ENCODE data around the gene TUBGCP2. TPM values are rescaled to one million over a fixed set of nuclear protein-coding genes. Genes with fewer than 3 reads are reported as not detected.

TUBGCP2 gene
- polyA plus RNA-seq, 1 donor (not counting 4 experiments of a cell fraction or from before 2014, with no cell fraction given): 55.8 TPM

DNA sequence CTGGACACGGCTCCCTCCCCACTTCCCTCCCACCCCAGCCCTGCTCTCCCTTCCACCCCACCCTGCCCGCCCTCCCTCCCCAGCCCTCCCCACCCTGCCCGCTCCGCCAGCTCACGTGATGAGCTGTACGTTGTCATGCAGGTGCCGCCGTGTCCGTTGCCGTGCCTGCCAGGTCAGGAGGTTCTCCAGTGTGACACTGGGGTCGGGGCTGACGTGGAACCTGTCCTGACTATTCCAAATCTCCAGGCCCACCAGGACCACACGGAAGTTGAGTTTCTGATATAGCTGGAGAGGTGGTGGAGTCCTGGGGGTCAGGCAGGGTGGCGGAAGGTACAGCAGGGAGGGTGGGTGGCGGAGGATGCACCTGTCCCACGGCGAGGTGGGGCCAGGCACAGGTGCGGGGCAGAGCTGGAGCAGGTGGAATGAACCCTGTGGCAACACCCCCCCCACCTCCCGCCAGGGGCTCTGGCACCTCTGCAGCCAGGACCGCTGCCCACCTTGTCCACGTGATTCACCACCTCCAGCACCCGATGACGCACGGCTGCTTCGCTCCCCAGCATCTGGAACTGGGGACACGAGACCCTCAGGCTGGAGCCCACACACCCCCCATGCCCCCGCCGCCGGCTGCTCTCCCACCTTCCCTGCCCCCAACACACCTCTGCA is 36.2 kb downstream of the TUBGCP2 start:
- H3K9ac ChIP-seq (ENCODE audit: control insufficient read depth, extremely low read depth, insufficient read depth, low read length): no peak overlapping the region
- FAIRE-seq (no peak), DNase-seq (ENCODE audit: low read depth, low spot score) (no peak)
- peaks cover 62% of the 10 kb centered on the region for H3K79me2 ChIP-seq (ENCODE audit: control insufficient read depth, insufficient read depth, low read length)
- H3K4me3 ChIP-seq (ENCODE audit: control insufficient read depth in 2 of 3, extremely low read depth in 1 of 3, insufficient read depth in 2 of 3, low read depth in 1 of 3, low read length in 3 of 3): no peak overlapping the region
- dilution Hi-C loops (cut with MboI; ENCODE audit: extremely low pct_ligation_motif_present, low sequenced_read_pairs): no loop called here
- H3K4me1 ChIP-seq (ENCODE audit: control insufficient read depth, extremely low read depth, insufficient read depth, low read length): peaks cover 18% of the 10 kb centered on the region
- no peak overlapping the region for H3K27ac ChIP-seq (ENCODE audit: control insufficient read depth, insufficient read depth, low read length)
- peaks cover 27 to 28% of the 10 kb centered on the region in 2 experiments for H3K36me3 ChIP-seq (ENCODE audit: control insufficient read depth in 2 of 2, extremely low read depth in 1 of 2, insufficient read depth in 2 of 2, low read length in 2 of 2)
- TF ChIP-seq CTCF (optimal IDR thresholded peaks at IDR 0.05 in 1 of 3, IDR thresholded peaks at IDR 0.05 in 1 of 3, conservative IDR thresholded peaks at IDR 0.05 in 1 of 3; ENCODE audit: extremely low read depth in 1 of 3, insufficient read depth in 2 of 3, low read length in 3 of 3) (no peak), EZH2 (IDR thresholded peaks at IDR 0.05; ENCODE audit: low read length) (no peak)
- H4K20me1 ChIP-seq (ENCODE audit: control insufficient read depth, extremely low read depth, insufficient read depth, low read length): peaks cover 8% of the 10 kb centered on the region
- no peak overlapping the region for H3K4me2 ChIP-seq (ENCODE audit: control insufficient read depth, extremely low read depth, insufficient read depth, low read depth, low read length)
- H3K9me1 ChIP-seq (ENCODE audit: control insufficient read depth, extremely low read depth, insufficient read depth, low read length): no peaks in the 10 kb centered on the region
- no peak overlapping the region for H2AFZ ChIP-seq (ENCODE audit: control insufficient read depth, low read length)
- no peaks in the 10 kb centered on the region for H3K27me3 ChIP-seq (ENCODE audit: control insufficient read depth, extremely low read depth, insufficient read depth, low read length)
- no peaks in the 10 kb centered on the region for H3K9me3 ChIP-seq (ENCODE audit: control insufficient read depth, low read depth, low read length)

GRCh38 chr10:133271521-133272300 is 37.0 kb downstream of the TUBGCP2 start:
- Histone ChIP-seq H4K20me1 (ENCODE audit: control insufficient read depth, extremely low read depth, insufficient read depth, low read length) (peaks cover 11% of the 10 kb centered on the region), H3K27me3 (ENCODE audit: control insufficient read depth, extremely low read depth, insufficient read depth, low read length) (no peaks in the 10 kb centered on the region), H3K27ac (ENCODE audit: control insufficient read depth, insufficient read depth, low read length) (no peak overlapping the region), H2AFZ (ENCODE audit: control insufficient read depth, low read length) (no peak overlapping the region), H3K4me3 (ENCODE audit: control insufficient read depth in 2 of 3, extremely low read depth in 1 of 3, insufficient read depth in 2 of 3, low read depth in 1 of 3, low read length in 3 of 3) (no peak overlapping the region), H3K9me3 (ENCODE audit: control insufficient read depth, low read depth, low read length) (no peaks in the 10 kb centered on the region), H3K9ac (ENCODE audit: control insufficient read depth, extremely low read depth, insufficient read depth, low read length) (no peak overlapping the region), H3K9me1 (ENCODE audit: control insufficient read depth, extremely low read depth, insufficient read depth, low read length) (no peaks in the 10 kb centered on the region), H3K4me1 (ENCODE audit: control insufficient read depth, extremely low read depth, insufficient read depth, low read length) (peaks cover 12% of the 10 kb centered on the region), H3K4me2 (ENCODE audit: control insufficient read depth, extremely low read depth, insufficient read depth, low read depth, low read length) (no peak overlapping the region), H3K79me2 (ENCODE audit: control insufficient read depth, insufficient read depth, low read length) (peaks cover 62% of the 10 kb centered on the region), H3K36me3 (ENCODE audit: control insufficient read depth in 2 of 2, extremely low read depth in 1 of 2, insufficient read depth in 2 of 2, low read length in 2 of 2) (peaks cover 33 to 34% of the 10 kb centered on the region in 2 experiments)
- DNase-seq (ENCODE audit: low read depth, low spot score) (no peak), FAIRE-seq (no peak)
- TF ChIP-seq EZH2 (IDR thresholded peaks at IDR 0.05; ENCODE audit: low read length): no peak
- dilution Hi-C loops (cut with MboI; ENCODE audit: extremely low pct_ligation_motif_present, low sequenced_read_pairs): no loop called here

Data from keratinocyte (primary cell).